Neural cell (in vitro differentiated cells): Measurements from ENCODE around the gene ZDHHC5. TPM values are rescaled to one million over a fixed set of nuclear protein-coding genes. Genes with fewer than 3 reads are reported as not detected.

Experiments
- H2AFZ ChIP-seq: fragments of 200-600, 300-800 bp; sonication (generic), shearing (Covaris generic); 2 replicates; pipeline ENCODE4 v1.6.0; 2014; ENCODE audit warnings: low read depth, mild to moderate bottlenecking, antibody characterized with exemption, low read length, moderate library complexity
- H3F3A ChIP-seq: fragments of 200-600 bp; shearing (Covaris generic); 2 replicates; pipeline ENCODE4 v1.6.1; 2016; ENCODE audit warnings: mild to moderate bottlenecking, moderate library complexity, mixed read lengths, antibody characterized with exemption, low read length; ENCODE audit not compliant: insufficient read depth, poor library complexity, severe bottlenecking
- H3K27ac ChIP-seq: fragments of 200-600, 300-800 bp; sonication (generic), shearing (Covaris generic); 2 replicates; pipeline ENCODE4 v1.5.1; 2014; ENCODE audit warnings: mild to moderate bottlenecking, low read length, moderate library complexity
- H3K27me3 ChIP-seq: fragments of 300-800, 200-600 bp; sonication (generic), shearing (Covaris generic); 2 replicates; pipeline ENCODE4 v1.6.0; 2014; ENCODE audit warnings: mild to moderate bottlenecking, low read depth, low read length, moderate library complexity; ENCODE audit not compliant: insufficient read depth
- H3K36me3 ChIP-seq: fragments of 300-800, 200-600 bp; sonication (generic), shearing (Covaris generic); 2 replicates; pipeline ENCODE4 v1.5.1; 2014; ENCODE audit warnings: mild to moderate bottlenecking, antibody characterized with exemption, low read length, moderate library complexity; ENCODE audit not compliant: insufficient read depth
- H3K4me2 ChIP-seq: fragments of 300-800, 200-600 bp; sonication (generic), shearing (Covaris generic); 2 replicates; pipeline ENCODE4 v1.6.0; 2014; ENCODE audit warnings: mild to moderate bottlenecking, low read length
- H3K4me3 ChIP-seq: fragments of 300-800, 200-600 bp; sonication (generic), shearing (Covaris generic); 2 replicates; pipeline ENCODE4 v1.5.1; 2014; ENCODE audit warnings: mild to moderate bottlenecking, low read length, moderate library complexity
- H3K79me2 ChIP-seq: fragments of 200-600 bp; shearing (Covaris generic); replicated peaks from 2 replicates; pipeline ENCODE4 v1.6.0; 2014; ENCODE audit warnings: mild to moderate bottlenecking, low read length, moderate library complexity; ENCODE audit not compliant: insufficient read depth
- H3K9ac ChIP-seq: fragments of 300-800, 200-600 bp; sonication (generic), shearing (Covaris generic); 2 replicates; pipeline ENCODE4 v1.6.1; 2016; ENCODE audit warnings: mild to moderate bottlenecking, low read length, mixed read lengths
- H3K9me2 ChIP-seq: fragments of 200-600 bp; shearing (Covaris generic); 2 replicates; pipeline ENCODE4 v1.6.1; 2016; ENCODE audit warnings: mild to moderate bottlenecking, low read length, mixed read lengths; ENCODE audit not compliant: insufficient read depth
- H3K9me3 ChIP-seq: fragments of 200-600, 300-800 bp; sonication (generic), shearing (Covaris generic); 2 replicates; pipeline ENCODE4 v1.6.1; 2016; ENCODE audit warnings: mild to moderate bottlenecking, mixed run types, low read length, moderate library complexity, mixed read lengths
- H4K20me1 ChIP-seq: fragments of 200-600 bp; shearing (Covaris generic); 2 replicates; pipeline ENCODE4 v1.6.1; 2016; ENCODE audit warnings: mild to moderate bottlenecking, mixed run types; ENCODE audit not compliant: insufficient read depth
- CTCF ChIP-seq: fragments of 450-650 bp; IDR thresholded peaks from 2 replicates; pipeline ENCODE4 v1.5.1; 2014; ENCODE audit warnings: antibody characterized with exemption, mild to moderate bottlenecking, moderate library complexity; ENCODE audit not compliant: poor library complexity, severe bottlenecking
- EP300 ChIP-seq: fragments of 450-650 bp; conservative IDR thresholded peaks from 2 replicates; pipeline ENCODE4 v1.6.1; 2014; ENCODE audit warnings: antibody characterized with exemption, mild to moderate bottlenecking, moderate library complexity; ENCODE audit not compliant: poor library complexity, severe bottlenecking
- EZH2 ChIP-seq: fragments of 200-600, 300-800 bp; shearing (Covaris generic), sonication (generic); IDR thresholded peaks from 2 replicates; pipeline ENCODE4 v1.6.1; 2014; ENCODE audit warnings: antibody characterized with exemption, low read length, borderline replicate concordance, mild to moderate bottlenecking; ENCODE audit not compliant: insufficient read depth, poor library complexity, severe bottlenecking
- MXI1 ChIP-seq: fragments of 450-650 bp; conservative IDR thresholded peaks from 2 replicates; pipeline ENCODE4 v1.6.1; 2014; ENCODE audit warnings: antibody characterized with exemption, mild to moderate bottlenecking; ENCODE audit not compliant: poor library complexity, severe bottlenecking
- POLR2AphosphoS5 ChIP-seq: IDR thresholded peaks from 2 replicates; pipeline ENCODE4 v1.6.1; 2012
- RAD21 ChIP-seq: fragments of 450-650 bp; conservative IDR thresholded peaks from 2 replicates; pipeline ENCODE4 v1.6.1; 2014; ENCODE audit warnings: antibody characterized with exemption, mild to moderate bottlenecking, moderate library complexity
- REST ChIP-seq: IDR thresholded peaks from 2 replicates; pipeline ENCODE4 v1.6.1; 2012; ENCODE audit warnings: borderline replicate concordance
- SMC3 ChIP-seq: fragments of 450-650 bp; conservative IDR thresholded peaks from 2 replicates; pipeline ENCODE4 v1.6.1; 2014; ENCODE audit warnings: antibody characterized with exemption, mild to moderate bottlenecking, moderate library complexity; ENCODE audit not compliant: poor library complexity
- TAF1 ChIP-seq: IDR thresholded peaks from 2 replicates; pipeline ENCODE4 v1.6.1; 2012; ENCODE audit warnings: low read depth
- polyA plus RNA-seq: library from polyadenylated mRNA; depleted of rRNA; stranded (reverse); fragments of >200 nt; gene quantifications from 2 replicates; pipeline ENCODE4 v1.2.3, GENCODE V29; 2014

The ZDHHC5 gene
- polyA plus RNA-seq, 1 donor from 2014 or later = 15.8 TPM

GRCh38 chr11:57634311-57634710, 33.6 kb upstream of the ZDHHC5 start:
- Histone ChIP-seq H3K4me3 (no peak overlapping the region), H3K79me2 (peaks cover 11% of the 10 kb centered on the region), H3K27ac (no peak overlapping the region), H3F3A (no peaks in the 10 kb centered on the region), H2AFZ (no peak overlapping the region), H3K4me2 (no peak overlapping the region), H3K9me3 (no peaks in the 10 kb centered on the region), H3K9me2 (no peaks in the 10 kb centered on the region), H3K36me3 (no peaks in the 10 kb centered on the region), H4K20me1 (no peaks in the 10 kb centered on the region), H3K27me3 (no peaks in the 10 kb centered on the region), H3K9ac (no peak overlapping the region)
- TF ChIP-seq RAD21 = no peak
- TF ChIP-seq CTCF = no peak
- TF ChIP-seq TAF1 = no peak
- no peak for TF ChIP-seq EP300
- no peak for TF ChIP-seq SMC3
- no peak for TF ChIP-seq MXI1
- no peak for TF ChIP-seq POLR2AphosphoS5
- TF ChIP-seq EZH2 = no peak
- TF ChIP-seq REST = no peak

GRCh38 chr11:57635246-57635645, 32.7 kb upstream of the ZDHHC5 start:
- no peak overlapping the region for H3K9ac ChIP-seq
- H3K36me3 ChIP-seq = no peaks in the 10 kb centered on the region
- no peak for TF ChIP-seq POLR2AphosphoS5
- no peak for TF ChIP-seq RAD21
- TF ChIP-seq SMC3 = no peak
- no peak for TF ChIP-seq REST
- TF ChIP-seq CTCF = no peak
- TF ChIP-seq MXI1 = no peak
- TF ChIP-seq EZH2 = no peak
- TF ChIP-seq EP300 = no peak

More at GRCh38 chr11:57635246-57635645, 32.7 kb upstream of the ZDHHC5 start:
- H3K4me3 ChIP-seq = no peak overlapping the region
- H3K79me2 ChIP-seq = peaks cover 20% of the 10 kb centered on the region
- no peak overlapping the region for H3K27ac ChIP-seq
- H2AFZ ChIP-seq = no peak overlapping the region
- no peaks in the 10 kb centered on the region for H3K27me3 ChIP-seq
- no peaks in the 10 kb centered on the region for H3F3A ChIP-seq
- no peaks in the 10 kb centered on the region for H3K9me3 ChIP-seq
- H3K9me2 ChIP-seq = no peaks in the 10 kb centered on the region
- H4K20me1 ChIP-seq = no peaks in the 10 kb centered on the region
- no peak overlapping the region for H3K4me2 ChIP-seq
